Measurements from ENCODE around the gene CHRNA4. TPM values are rescaled to one million over a fixed set of nuclear protein-coding genes. Genes with fewer than 3 reads are reported as not detected.

CHRNA4 gene
- total RNA-seq, 2 experiments from 2014 or later = not detected

DNA sequence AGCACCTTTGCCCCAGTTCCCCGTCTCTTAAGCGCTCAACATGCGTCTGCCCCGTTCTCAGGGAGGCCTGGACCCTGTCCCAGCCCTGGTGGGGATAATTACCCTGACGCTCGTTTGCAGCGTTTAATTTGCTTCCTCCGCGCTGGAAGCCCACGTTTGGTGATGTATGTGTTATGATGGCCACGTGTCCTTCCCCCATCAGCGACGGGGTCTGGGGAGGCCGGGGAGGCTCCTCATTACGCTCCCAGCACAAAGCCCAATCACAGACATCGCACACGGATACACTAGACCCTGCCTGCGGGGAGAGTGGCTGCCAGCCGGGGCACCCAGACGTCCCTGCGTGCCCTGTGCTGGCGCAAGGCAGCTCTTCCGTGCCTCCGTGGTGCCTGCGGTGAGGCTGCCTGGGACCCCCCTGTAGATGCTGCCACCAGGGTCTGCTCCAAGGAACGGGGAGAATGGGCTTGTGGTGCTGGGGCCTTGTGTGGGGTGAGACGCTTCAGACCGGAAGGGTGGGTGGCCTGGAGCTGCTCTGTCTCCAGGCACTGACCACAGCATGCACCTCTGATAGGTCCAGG, 10.2 kb upstream of the CHRNA4 start:
- no peak overlapping the region for H3K4me3 Mint-ChIP-seq
- H3K9me3 Mint-ChIP-seq (ENCODE audit: insufficient read depth) = no peaks in the 10 kb centered on the region
- H3K27ac Mint-ChIP-seq = no peak overlapping the region
- ATAC-seq (no peak), DNase-seq (no peak)
- H3K4me1 Mint-ChIP-seq (ENCODE audit: low read depth) = no peaks in the 10 kb centered on the region
- no peaks in the 10 kb centered on the region for H3K36me3 Mint-ChIP-seq (ENCODE audit: low read depth)
- no peaks in the 10 kb centered on the region for H3K27me3 Mint-ChIP-seq (ENCODE audit: low read depth)
- ChIA-PET CTCF (interaction anchor here (0.8 kb wide), 1 partner anchor 11 kb away, joined by 5 read pairs; no protein-coding TSS in a partner anchor), POLR2A (no interaction called here)

DNA sequence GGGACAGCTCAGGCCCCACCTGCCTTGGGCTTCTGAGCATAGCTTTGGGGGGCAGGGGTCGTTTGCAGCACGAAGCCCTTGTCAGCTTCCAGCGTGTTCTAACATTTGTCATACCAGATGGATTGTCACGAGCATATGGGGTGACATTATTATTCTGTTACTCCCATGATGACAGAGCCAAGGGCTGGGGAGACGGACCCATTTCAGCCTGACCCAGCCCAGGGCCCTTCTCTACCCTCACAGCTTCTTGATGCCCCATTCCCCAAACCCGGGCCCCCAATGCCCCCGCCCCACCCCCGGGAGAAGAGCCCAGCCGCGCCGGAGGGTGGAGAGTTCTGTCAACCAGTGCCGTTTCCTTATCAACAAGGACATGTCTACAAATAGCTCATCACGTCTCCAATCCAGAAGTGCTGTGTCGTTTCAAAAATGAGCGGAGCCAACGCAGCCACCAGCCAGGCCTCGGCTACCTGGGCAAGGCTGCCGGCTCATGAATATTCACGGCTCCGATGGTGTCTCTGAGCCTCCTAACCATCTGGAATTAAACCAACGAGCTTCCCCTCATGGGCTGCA, 9.6 kb upstream of the CHRNA4 start:
- no peaks in the 10 kb centered on the region for H3K36me3 Mint-ChIP-seq (ENCODE audit: low read depth)
- ChIA-PET CTCF (interaction anchor here (0.8 kb wide), 1 partner anchor 12 kb away, joined by 5 read pairs; no protein-coding TSS in a partner anchor), POLR2A (no interaction called here)
- H3K4me3 Mint-ChIP-seq = no peak overlapping the region
- no peaks in the 10 kb centered on the region for H3K9me3 Mint-ChIP-seq (ENCODE audit: insufficient read depth)
- ATAC-seq = no peak
- no peak overlapping the region for H3K27ac Mint-ChIP-seq
- DNase-seq = no peak
- no peaks in the 10 kb centered on the region for H3K4me1 Mint-ChIP-seq (ENCODE audit: low read depth)
- no peaks in the 10 kb centered on the region for H3K27me3 Mint-ChIP-seq (ENCODE audit: low read depth)

DNA sequence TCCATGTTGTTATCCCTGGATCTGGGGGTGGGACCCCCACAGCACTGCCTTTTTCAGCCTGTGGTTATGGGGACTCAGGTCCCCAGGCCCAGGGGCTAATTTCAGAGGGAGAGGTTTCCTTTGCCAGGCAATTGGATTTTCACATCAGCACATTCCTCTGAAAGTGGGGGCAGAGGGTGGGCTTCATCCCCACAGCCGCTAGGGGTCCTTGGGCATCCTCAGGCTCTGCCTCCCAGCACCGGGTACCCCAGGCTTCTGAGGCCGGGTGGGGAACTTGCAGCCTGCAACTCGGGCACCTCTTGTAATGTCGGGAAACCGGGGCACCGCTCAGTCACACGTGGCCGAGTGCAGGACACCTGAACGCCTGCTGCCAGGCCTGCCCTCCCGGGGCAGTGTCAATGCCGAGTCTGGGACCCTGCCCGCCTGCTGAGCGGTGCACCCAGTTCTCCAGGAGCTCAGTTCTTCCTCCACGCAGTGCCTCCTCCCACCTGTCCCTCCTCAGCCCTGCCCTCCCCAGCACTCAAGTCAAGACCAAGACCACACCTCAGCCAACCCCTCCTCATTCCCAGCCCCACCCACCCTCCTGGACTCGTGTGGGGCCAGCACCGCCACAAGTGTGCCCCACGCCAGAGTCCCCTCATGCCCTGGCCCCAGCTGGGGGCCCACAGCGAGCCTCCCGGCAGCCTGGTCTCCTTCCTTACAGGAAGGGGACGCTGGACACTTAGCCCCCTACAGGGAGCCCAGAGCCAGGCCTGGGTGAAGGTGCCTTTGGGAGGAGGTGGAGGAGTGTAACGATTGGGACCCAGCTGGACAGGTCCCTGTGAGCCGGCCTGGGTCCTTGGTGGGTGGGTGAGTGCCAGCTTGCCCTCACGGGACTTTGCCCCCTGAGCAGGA, 8.8 kb upstream of the CHRNA4 start:
- Mint-ChIP-seq H3K27ac (no peak overlapping the region), H3K9me3 (ENCODE audit: insufficient read depth) (no peaks in the 10 kb centered on the region), H3K36me3 (ENCODE audit: low read depth) (no peaks in the 10 kb centered on the region), H3K4me1 (ENCODE audit: low read depth) (no peaks in the 10 kb centered on the region), H3K27me3 (ENCODE audit: low read depth) (no peaks in the 10 kb centered on the region), H3K4me3 (no peak overlapping the region)
- DNase-seq (no peak), ATAC-seq (no peak)
- ChIA-PET POLR2A (no interaction called here), CTCF (no interaction called here)

DNA sequence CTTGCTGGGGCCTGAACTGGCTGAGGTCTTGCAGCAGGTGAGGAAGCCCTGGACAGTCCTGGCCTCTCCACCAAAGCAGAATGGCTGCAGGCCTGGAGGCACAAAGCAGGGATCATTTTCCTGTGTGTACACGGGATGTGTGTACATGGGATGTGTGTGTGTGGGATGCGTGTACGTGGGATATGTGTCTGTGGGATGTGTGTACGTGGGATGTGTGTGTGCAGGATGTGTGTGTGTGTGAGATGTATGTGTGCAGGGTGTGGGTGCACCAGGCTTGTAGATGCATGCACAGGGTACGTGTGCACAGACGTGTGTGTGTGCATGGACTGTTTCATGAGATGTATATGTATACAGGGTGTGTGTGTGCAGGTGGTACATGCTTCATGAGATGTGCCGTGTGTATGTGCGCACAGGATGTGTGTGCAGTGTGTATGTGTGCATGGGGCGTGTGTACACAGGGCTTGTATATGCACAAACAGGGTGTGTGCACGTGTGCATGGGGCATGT, 7.9 kb upstream of the CHRNA4 start:
- CTCF ChIA-PET = no interaction called here
- no peaks in the 10 kb centered on the region for H3K27me3 Mint-ChIP-seq (ENCODE audit: low read depth)
- H3K4me3 Mint-ChIP-seq = no peak overlapping the region
- no peaks in the 10 kb centered on the region for H3K9me3 Mint-ChIP-seq (ENCODE audit: insufficient read depth)
- POLR2A ChIA-PET = no interaction called here
- no peak overlapping the region for H3K27ac Mint-ChIP-seq
- no peaks in the 10 kb centered on the region for H3K4me1 Mint-ChIP-seq (ENCODE audit: low read depth)
- ATAC-seq (no peak), DNase-seq (no peak)
- H3K36me3 Mint-ChIP-seq (ENCODE audit: low read depth) = no peaks in the 10 kb centered on the region

DNA sequence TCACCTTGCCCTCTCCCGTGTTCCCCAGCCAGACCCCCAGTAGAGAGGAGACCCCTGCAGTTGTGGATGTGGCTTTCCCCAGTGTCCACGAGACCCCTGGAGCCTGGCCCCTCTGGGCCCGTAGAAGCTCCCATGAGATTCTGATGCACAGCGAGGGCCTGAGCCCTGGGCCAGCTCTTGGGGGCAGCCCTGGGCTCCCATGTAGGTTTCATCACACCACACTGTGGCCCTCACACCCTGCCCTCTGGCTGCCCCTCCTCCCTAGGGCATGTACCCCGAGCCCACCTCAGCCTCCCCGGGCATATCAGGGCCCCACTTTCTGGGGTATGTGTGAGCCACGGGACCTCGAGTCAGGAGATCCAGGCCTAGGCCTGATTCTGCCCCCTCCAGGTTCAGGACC, 7.0 kb upstream of the CHRNA4 start:
- Mint-ChIP-seq H3K36me3 (ENCODE audit: low read depth) (no peaks in the 10 kb centered on the region), H3K9me3 (ENCODE audit: insufficient read depth) (no peaks in the 10 kb centered on the region), H3K4me1 (ENCODE audit: low read depth) (no peaks in the 10 kb centered on the region), H3K27ac (no peak overlapping the region), H3K4me3 (no peak overlapping the region), H3K27me3 (ENCODE audit: low read depth) (no peaks in the 10 kb centered on the region)
- ChIA-PET CTCF (no interaction called here), POLR2A (no interaction called here)
- no peak for DNase-seq
- ATAC-seq = no peak

DNA sequence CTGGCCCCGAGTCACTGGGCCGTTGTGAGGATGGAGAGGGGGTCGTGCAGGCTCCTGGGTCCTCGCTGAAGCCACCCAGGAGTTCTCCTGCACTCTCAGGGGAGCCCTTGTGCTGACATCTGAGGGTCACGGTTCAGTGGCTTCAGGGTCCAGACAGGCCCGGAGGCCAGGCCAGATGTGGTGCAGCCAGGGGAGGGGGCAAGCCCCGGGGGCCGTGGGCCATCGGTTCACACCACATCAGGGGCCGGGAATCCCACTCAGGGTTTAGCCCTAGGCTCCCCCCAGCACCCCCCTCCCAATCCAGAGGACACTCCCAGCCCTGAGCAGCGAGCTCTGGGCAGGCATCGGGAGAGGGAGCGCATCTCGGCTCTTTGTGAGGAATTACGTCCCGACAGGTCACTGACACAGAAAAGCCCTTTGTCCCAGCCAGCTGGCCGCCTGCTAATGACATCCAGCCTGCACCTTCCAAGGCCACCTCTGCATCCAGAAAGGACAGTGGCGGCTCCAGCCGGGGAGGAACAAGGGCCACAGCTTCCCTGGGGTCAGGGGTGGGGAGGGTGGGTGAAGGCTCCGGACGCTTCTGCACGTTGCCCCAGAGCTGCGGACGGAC, 6.4 kb upstream of the CHRNA4 start:
- H3K36me3 Mint-ChIP-seq (ENCODE audit: low read depth) = no peaks in the 10 kb centered on the region
- H3K27ac Mint-ChIP-seq = no peak overlapping the region
- ChIA-PET CTCF (no interaction called here), POLR2A (no interaction called here)
- DNase-seq (no peak), ATAC-seq (no peak)
- no peaks in the 10 kb centered on the region for H3K4me1 Mint-ChIP-seq (ENCODE audit: low read depth)
- no peak overlapping the region for H3K4me3 Mint-ChIP-seq
- no peaks in the 10 kb centered on the region for H3K9me3 Mint-ChIP-seq (ENCODE audit: insufficient read depth)
- H3K27me3 Mint-ChIP-seq (ENCODE audit: low read depth) = peaks cover 4% of the 10 kb centered on the region

DNA sequence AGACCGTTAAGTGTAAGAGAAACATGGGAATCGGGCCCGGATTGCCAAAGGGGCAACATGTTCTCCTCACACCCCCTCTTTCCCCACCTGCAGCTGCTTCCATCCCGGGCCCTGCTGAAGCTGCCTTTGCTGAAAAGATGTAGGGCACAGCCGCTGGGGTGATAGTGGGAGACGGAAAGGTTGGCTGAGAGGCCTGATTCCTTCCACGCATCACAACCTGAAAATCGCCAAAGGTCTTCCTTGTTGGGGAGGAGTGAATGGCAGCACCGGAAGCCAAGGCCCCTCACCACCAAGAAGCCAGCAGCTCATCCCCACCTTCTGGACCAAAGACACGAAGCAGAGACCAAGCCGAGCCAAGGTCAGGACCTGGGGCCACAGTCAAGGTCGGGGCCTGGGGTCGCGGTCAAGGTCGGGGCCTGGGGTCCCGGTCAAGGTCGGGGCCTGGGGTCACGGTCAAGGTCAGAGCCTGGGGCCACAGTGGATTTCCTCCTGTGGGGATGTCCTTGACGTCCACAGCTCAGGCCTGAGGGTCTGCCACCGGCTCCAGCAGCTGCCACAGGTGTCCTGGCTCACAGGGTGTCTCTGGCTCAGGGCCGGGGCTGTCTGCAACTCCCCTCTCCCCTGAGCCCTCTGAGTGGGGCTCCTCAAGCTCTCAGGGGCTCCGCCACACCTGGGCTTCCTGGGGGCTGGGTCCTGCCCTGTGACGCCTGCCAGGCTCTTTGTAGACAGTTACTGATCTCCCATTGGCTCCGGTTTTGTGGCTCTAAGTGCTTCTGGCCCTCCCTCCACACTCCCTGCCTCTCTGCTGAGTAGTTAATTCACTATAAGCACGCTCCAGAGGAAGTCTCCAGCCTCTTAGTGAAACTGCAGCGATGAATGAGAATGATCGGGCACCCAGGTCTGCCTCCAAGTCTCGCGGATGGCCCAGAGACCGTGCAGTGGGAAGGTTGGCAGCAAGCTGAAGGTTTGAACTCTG, 5.5 kb upstream of the CHRNA4 start:
- no peak overlapping the region for H3K27ac Mint-ChIP-seq
- no peak for ATAC-seq

DNA sequence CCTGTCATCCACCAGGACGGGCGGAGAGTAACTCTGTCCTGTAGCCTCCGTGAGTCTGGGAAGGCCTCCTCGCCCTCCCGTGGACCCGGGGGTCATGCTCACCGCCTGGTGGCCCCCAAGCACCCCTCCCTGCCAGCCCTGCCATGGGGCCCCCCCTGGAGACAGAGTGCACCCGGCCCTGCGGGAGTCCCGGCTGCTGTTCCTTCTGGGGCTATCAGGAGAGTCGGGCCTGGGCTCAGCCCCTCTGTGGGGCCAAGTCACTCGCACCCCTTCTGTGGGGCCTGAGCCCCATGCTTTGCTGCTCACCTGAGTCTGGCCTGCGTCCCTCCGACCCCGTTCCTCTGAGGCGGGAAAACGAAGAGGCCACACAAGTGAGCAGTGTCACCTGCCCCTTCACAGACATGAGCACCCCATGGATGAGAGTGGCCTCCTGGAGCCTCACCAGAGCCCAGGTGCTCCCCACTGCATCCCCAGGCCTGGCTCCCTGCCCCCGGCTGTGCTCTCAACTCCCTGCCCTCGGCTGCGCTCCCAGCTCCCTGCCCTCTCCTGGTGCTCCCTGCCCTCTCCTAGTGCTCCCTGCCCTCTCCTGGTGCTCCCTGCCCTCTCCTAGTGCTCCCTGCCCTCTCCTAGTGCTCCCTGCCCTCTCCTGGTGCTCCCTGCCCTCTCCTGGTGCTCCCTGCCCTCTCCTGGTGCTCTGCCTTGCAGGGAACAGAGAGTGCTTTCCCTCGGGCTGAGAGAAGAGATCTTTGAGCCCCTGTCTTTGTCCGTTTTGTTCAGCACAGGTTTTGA, 4.6 kb upstream of the CHRNA4 start:
- Mint-ChIP-seq H3K9me3 (ENCODE audit: insufficient read depth) (no peaks in the 10 kb centered on the region), H3K27me3 (ENCODE audit: low read depth) (peaks cover 7% of the 10 kb centered on the region), H3K27ac (no peak overlapping the region), H3K36me3 (ENCODE audit: low read depth) (no peaks in the 10 kb centered on the region), H3K4me3 (no peak overlapping the region), H3K4me1 (ENCODE audit: low read depth) (no peaks in the 10 kb centered on the region)
- ChIA-PET POLR2A (no interaction called here), CTCF (no interaction called here)
- no peak for DNase-seq
- ATAC-seq = no peak

More for the DNA sequence above, 5.5 kb upstream of the CHRNA4 start:
- POLR2A ChIA-PET = no interaction called here
- Mint-ChIP-seq H3K9me3 (ENCODE audit: insufficient read depth) (no peaks in the 10 kb centered on the region), H3K4me3 (no peak overlapping the region), H3K36me3 (ENCODE audit: low read depth) (no peaks in the 10 kb centered on the region), H3K4me1 (ENCODE audit: low read depth) (no peaks in the 10 kb centered on the region), H3K27me3 (ENCODE audit: low read depth) (peaks cover 7% of the 10 kb centered on the region)
- CTCF ChIA-PET = no interaction called here
- no peak for DNase-seq

DNA sequence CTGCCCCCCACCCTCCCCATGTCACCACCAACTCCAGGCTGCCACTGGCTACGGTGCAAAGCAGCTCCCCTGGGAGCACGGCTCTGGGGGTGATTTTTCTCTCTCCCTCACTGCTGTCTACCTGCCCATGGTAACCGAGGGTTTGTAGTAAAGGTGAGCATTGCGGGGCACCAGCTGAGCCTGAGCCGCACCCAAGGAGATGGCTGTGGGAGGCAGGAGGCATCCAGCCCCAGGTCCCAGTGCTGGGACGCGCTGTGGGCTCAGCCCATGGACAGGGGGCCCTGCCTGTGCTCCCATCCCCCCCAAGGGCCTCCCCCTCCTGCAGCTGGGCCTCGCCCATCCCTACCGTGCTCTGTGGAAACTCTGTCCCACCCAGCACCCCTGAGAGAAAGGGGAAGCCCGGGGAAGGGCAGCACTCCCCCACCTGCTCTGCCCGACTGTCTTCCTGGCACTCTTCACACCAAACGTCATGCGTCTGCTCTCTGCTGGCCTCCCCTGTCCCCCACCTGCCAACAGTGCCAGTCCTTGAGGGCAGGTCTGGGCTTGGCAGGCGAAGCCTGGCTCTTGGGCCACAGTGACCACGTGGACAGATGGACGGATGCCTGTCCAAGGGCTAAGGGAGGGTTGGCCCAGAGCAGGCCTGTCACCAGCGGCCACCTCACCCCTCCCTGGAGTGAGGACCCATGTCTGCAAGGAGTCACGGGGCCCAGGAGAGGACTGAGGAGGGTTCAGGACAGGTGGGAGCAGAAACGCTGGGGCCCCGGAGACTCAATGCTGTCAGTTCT, 3.8 kb upstream of the CHRNA4 start:
- DNase-seq = no peak
- Mint-ChIP-seq H3K27me3 (ENCODE audit: low read depth) (peaks cover 8% of the 10 kb centered on the region), H3K4me1 (ENCODE audit: low read depth) (no peaks in the 10 kb centered on the region), H3K9me3 (ENCODE audit: insufficient read depth) (no peaks in the 10 kb centered on the region), H3K36me3 (ENCODE audit: low read depth) (no peaks in the 10 kb centered on the region), H3K4me3 (no peak overlapping the region), H3K27ac (no peak overlapping the region)
- ChIA-PET POLR2A (no interaction called here), CTCF (no interaction called here)
- ATAC-seq = no peak

DNA sequence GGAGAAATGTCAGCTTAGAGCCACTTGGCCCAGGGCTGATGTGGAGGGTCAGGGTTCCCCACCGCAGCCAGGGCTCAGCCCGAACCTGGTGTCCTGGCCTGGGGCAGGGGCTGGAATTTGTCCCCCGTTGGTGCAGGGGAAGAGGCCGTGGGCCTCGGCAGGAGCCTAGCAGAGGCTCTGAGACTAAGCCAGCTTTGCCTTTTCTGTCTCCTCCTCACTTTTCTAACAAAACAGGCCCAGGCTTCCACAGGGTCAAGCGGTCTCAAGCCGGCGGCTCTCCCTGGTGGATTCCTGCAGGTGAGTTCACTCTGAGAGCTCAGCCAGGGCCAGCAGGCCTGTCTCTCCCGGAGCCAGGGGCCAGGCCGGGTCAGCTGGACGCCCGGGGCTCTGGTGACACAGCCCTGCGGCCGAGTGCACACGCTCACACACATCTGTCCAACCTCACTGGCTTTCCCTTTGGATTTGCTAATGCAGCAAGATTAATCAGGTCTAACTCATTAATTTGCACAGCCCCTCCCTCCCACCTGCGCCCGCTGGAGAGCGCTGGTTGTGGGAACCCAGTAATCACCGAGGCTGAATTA, 2.9 kb upstream of the CHRNA4 start:
- no peak overlapping the region for H3K4me3 Mint-ChIP-seq
- H3K4me1 Mint-ChIP-seq (ENCODE audit: low read depth) = no peaks in the 10 kb centered on the region
- H3K36me3 Mint-ChIP-seq (ENCODE audit: low read depth) = no peaks in the 10 kb centered on the region
- POLR2A ChIA-PET = interaction anchor here (0.6 kb wide), 1 partner anchor 132 kb away, joined by 3 read pairs; no protein-coding TSS in a partner anchor
- CTCF ChIA-PET = no interaction called here
- ATAC-seq = no peak
- H3K9me3 Mint-ChIP-seq (ENCODE audit: insufficient read depth) = no peaks in the 10 kb centered on the region
- no peak for DNase-seq
- no peak overlapping the region for H3K27ac Mint-ChIP-seq
- H3K27me3 Mint-ChIP-seq (ENCODE audit: low read depth) = peaks cover 12% of the 10 kb centered on the region

All from activated CD8-positive, alpha-beta T cell treated with anti-CD3 and anti-CD28 coated beads, Interleukin-2, amount 10 ng/mL, durations not matched to agents 7 days and 5 days (primary cell).